IPS-18c (cell line): ENCODE data around the gene ZNF609.

Experiments used
- H3K4me3 ChIP-seq: 2 replicates; pipeline ENCODE4 v1.7.0; 2013; ENCODE audit warnings: low read depth, mild to moderate bottlenecking, low read length, moderate library complexity; ENCODE audit not compliant: insufficient read depth
- H3K9me3 ChIP-seq: one replicate; pipeline ENCODE4 v1.6.1; 2013; ENCODE audit warnings: mild to moderate bottlenecking, low read length, moderate library complexity; ENCODE audit not compliant: control insufficient read depth, insufficient read depth

ZNF609 gene

DNA sequence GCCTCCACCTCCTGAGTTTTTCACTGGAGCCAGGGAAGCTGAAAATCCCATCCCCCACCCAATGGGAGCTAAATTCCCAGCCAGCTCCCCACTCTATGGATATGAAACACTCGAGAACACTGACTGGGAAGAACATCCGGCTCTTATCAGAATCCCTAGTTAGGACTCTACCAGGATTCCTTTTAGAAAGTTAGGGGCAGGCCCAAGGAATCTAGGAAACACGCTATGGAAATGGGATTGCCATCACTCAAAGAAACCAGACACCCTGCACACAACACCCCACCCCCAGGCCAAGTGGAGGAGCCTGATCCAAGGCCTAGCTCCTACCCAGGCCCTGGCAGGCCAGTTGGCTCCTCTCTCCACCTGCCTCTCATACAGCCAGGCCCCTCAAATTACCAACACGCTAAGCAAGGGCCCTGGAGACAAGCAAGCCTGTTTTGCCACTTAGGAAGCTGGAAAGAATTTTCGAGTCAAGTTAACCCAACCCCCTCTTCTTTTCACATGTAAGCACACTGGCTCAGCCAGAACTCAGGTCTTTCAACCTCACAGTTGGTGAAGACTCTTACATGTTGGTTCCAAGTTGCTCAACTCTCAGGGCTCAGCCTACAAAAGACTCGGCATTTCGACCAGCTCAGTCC, 239.5 kb downstream of the ZNF609 start:
- Histone ChIP-seq H3K4me3 (peak overlapping the region; percentile 37), H3K9me3 (no peaks in the 10 kb centered on the region)

DNA sequence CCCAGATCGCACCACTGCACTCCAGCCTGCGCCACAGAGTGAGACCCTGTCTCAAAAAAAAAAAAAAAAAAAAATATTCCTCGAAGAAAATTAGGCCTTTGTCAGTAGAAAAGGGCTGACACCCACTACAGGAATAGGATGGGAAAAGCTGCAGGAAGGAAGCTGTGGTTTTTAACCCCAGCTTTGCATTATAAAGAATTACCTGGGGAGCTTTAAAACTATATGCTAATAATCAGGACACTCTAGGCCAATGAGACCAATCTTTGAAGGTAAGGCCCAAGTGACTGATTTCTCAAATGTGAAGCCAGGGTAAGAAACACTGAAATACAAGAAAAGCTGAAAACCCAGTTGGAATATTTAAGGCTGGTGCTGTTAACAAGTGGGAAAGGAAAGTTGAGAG, 240.7 kb downstream of the ZNF609 start:
- Histone ChIP-seq H3K9me3 (no peaks in the 10 kb centered on the region), H3K4me3 (peak overlapping the region; percentile 86)

DNA sequence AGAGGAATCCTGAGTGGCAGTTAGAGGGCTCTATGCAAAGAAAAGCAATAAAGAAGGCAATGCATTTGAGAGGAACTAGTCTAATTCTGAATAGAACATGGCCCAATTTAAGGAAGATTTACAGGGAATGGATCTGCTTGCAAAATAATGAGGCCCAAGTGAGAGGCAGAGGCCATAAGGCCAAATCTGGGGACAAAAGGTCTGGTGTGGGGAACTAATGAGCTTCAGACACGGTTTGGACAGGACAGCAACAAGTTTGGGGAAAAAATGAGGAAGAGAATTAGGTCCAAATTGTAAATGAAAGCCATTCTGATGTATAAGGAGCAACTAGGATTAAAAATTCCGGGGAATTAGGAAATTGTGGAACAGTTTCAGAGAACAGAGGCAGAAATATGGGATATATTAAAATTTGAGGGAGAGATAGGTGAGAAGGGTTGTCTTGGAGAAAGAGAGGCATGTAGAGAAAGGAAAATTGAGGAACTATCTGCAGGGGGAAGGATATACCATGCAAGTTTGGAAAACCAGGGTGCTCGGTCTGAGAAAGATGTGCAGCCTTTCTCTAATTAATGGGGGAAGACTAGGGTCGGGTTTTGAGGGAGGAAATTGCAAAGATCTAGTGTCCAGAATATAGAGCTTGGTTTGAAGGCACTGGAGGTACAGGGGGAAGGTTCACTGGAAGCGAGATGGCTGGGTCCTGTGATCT, 241.3 kb downstream of the ZNF609 start:
- Histone ChIP-seq H3K4me3 (peak overlapping the region; percentile 86), H3K9me3 (no peaks in the 10 kb centered on the region)

DNA sequence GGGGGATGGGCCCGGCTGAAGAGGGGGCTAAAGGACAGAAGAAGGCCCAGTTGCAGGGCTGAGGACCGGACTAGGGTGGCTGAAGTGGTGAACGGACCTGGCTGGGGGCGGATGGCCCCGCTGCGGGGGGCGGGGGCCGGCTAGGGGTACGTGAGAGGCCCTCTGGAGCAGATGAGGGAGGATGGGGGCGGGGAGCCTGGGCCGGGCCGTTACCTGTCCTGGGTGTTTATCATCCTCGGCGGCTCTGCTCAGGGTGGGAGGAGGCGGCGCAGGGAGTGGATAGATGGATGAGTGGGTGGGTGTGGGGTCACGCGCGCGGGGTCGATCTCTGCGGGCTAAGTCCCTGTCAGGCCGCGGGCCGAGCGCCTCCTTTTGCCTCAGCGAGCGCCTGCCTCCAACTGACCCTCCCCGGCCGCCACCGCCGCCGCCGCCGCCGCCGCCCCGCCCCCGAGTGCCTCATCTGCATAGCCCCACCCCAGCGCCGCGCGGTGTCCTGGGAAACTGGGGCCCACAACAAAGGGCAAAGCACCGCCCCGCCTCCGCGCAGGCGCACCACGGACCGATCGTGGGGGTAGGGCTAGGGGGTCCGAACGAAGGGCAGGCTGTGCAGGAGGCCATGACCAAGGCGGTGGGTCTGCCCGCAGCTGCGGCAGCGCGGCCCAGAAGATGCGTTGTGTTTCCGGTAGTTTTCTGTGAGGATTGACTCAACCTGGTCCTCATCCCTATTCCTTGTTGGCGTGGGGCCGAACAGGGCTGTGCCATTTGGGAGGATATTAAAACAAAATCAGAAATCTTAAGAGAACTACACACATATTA, 242.6 kb downstream of the ZNF609 start:
- Histone ChIP-seq H3K4me3 (peak overlapping the region; percentile 86), H3K9me3 (no peaks in the 10 kb centered on the region)

DNA sequence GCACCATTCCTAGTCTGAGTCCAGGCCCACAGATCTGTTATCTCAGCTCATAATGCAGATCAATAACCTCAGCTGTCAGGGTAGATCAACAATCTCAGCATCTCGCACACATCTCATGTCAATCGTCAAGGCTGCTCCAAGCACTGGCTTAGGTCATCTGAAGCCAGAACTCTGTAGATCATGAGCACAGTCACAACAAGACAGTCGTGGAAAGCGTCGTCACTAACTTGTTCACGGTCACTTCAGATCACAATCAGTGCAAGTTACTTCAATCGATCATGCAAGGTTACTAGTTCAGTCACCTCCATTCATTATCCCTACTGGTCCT, 243.2 kb downstream of the ZNF609 start:
- Histone ChIP-seq H3K4me3 (no peak overlapping the region; the same call in 1 of the 2 replicates), H3K9me3 (no peaks in the 10 kb centered on the region)

DNA sequence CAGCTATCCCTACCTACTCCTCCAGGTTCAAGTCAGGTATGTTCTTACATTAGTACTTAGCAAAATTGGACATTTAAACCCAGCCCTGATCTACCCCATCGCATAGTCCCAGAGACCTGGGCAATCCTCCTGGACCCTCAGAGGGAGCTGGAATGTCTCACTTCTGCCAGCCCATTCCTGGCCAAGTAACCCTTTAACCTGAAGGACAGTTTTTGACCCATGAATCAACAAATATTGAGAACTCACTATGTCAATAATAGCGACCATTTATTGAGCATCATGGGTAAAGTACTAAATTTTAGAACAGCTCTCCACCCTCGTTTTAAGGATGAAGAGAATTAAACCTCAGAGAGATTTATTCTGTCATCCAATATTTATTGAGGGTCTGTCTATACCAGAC, 244.6 kb downstream of the ZNF609 start:
- Histone ChIP-seq H3K9me3 (no peaks in the 10 kb centered on the region), H3K4me3 (no peak overlapping the region)

DNA sequence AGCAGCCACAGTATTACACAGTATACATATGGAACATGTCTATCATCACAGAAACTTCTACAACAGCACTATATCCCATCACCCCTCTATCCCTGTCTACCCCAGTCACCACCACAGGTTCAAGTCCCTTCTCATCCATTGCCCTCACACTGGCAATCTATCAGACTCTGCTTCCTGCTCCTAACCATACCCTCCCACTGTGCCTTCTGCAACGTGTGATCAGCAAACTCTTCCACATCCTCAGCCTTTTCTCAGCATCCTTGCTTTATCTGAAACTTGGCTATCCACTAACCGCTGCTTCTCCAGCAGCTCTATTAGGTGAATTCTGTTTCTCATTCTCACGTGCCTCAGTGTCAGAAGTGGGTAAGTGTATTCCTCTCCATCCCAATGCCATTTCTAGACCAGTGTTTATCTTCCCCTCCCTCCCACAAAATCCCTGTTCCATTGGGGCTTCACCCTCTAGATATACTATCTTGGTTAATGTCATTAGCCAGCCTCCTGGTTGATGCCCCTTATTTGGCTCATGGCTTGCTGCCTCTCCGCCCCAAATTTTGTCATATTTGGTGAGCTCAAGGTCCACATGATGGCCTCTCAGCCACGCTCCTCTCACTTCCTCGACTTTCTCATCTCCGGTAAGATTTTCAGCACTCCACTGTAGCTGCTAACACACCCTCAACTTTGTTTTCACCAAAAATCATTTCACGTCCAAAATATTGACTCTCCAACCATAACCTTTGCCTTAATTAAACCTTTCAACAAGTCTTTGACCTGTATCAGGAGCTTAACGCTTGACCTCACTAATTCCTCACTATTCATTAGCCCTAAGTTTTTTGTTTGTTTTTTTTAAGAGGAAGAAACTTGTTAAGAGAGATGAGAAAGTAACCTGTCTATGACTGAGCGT, 245.9 kb downstream of the ZNF609 start:
- no peaks in the 10 kb centered on the region for H3K9me3 ChIP-seq
- H3K4me3 ChIP-seq: no peak overlapping the region

DNA sequence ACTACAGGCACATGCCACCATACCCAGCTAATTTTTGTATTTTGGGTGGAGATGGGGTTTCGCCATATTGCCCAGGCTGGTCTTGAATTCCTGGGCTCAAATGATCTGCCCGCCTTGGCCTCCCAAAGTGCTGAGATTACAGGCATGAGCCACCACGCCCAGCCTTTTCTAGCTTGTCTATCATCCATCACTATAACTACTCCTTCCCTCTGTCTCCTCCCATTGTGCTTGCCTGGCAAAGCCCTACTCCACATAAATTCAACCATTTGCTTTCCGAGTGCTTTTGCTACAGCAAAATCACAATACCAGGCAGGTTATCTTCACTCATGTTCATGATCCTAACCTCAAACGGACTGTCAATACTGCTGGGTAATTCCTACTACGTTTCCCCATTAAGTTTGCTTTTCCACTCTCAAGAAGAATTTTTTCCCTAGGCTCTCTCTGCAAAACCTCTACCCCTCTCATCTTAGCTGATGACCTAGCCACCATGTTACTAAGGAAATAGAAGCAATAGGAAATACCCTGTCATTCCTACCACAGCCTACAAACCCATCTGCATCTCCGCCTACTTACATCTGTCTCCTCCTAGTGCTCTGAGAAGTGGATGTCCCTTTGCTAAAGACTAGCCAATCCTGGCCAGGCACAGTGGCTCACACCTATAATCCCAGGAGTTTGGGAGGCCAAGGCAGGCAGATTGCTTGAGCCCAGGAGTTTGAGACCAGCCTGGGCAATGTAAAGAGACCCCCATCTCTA, 250.5 kb downstream of the ZNF609 start:
- Histone ChIP-seq H3K9me3 (no peaks in the 10 kb centered on the region), H3K4me3 (no peak overlapping the region)

DNA sequence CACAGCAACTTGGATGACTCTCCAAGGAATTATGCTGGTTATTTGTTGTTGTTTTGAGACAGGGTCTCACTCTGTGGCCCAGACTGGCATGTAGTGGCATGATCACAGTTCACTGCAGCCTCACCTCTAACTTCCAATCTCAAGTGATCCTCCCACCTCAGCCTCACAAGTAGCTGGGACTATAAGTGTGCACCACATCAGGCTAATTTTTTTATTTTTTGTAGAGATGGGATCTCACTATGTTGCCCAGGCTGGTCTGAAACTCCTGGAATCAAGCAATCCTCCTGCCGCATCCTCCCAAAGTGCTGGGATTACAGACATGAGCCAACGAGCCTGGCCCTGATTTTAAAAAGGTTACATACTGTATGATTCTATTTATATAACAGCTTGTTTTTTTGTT, 252.0 kb downstream of the ZNF609 start:
- Histone ChIP-seq H3K4me3 (no peak overlapping the region), H3K9me3 (no peaks in the 10 kb centered on the region)

DNA sequence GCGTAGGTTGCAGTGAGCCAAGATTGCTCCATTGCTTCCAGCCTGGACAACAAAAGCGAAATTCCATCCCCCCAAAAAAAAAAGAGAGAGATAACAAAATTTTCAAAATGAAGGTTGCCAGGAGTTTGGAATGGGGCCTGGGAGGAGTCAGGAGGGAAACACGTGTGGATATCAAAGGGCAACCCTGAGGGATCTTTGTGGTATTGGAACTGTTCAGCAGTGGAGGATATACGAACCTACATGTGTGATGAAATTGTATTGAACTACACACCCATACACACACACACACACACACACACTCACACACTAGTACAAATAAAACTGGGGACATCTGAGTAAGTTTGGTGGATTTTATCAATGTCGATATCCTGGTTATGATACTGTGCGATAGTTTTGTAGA, 253.2 kb downstream of the ZNF609 start:
- Histone ChIP-seq H3K4me3 (no peak overlapping the region), H3K9me3 (no peaks in the 10 kb centered on the region)

DNA sequence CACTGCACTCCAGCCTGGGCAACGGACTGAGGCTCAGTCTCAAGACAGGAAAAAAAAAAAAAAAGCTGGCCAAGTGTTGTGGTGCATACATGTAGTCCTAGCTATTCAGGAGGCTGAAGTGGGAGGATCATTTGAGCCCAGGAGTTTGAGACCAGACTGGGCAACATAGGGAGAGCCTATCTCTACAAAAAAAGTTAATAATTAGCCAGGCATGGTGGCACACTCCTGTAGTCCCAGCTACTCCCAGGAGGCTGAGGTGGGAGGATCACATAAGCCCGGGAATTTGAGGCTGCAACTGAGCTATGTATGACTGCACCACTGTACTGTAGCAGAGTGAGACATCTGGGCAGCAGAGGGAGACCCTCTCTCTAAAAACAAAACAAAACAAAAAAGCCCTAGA, 256.1 kb downstream of the ZNF609 start:
- no peak overlapping the region for H3K4me3 ChIP-seq
- H3K9me3 ChIP-seq: no peaks in the 10 kb centered on the region

DNA sequence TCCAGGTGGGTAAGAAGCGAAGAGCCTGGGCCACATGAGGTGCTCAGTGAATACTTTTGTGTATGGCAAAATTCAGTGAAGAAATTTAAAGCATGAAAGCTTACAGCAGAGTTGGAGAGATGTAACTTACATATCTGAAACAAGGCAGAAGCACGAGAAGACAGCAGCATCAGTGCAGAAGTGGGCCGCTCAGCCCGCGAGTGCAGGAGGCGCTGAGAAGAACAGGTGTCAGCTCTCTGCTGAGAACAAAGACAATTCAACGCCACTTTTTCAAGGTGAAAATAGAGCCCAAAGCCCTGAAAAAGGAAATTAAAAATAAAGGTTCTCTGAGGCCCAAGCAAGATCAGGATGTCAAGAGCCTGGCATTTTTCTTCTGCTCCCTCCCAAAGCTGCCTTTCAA, 256.8 kb downstream of the ZNF609 start:
- Histone ChIP-seq H3K4me3 (no peak overlapping the region), H3K9me3 (no peaks in the 10 kb centered on the region)

DNA sequence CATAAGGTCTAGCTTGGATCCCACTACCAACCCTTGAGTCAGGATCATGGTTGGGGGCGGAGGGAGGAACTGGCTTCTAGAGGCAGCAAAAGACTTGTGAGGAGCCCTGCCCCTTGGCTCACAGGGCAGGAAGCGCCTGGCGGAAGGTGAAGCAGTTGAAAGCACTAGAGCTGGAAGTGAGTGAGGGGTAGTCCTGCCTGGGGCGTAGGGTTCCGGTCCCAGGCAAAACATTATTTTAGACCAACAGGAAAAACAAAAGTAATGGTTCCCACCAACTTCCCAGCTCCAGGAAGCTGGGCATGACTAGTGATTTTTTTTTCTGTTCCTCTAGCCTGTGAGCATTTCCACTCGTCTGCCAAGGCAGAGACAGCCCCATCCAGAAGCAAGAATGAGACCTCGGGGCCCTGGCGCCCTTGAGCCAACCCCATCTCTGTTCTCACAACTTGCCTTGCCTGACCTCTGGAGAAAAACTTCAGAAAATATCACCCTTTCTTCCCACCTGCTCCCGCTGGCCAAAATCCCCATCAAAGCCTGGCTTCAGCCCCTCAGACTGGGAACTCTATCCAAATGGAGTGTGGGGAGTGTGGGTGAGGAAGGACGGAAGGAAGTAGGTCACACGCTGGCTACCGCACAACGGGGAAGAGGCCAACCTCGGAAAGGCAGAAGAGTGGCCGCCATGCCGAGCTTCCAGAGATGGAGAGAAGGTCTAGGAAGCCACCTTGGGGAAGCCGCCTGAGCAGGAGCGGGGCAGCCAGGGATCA, 257.5 kb downstream of the ZNF609 start:
- Histone ChIP-seq H3K9me3 (no peaks in the 10 kb centered on the region), H3K4me3 (no peak overlapping the region)

DNA sequence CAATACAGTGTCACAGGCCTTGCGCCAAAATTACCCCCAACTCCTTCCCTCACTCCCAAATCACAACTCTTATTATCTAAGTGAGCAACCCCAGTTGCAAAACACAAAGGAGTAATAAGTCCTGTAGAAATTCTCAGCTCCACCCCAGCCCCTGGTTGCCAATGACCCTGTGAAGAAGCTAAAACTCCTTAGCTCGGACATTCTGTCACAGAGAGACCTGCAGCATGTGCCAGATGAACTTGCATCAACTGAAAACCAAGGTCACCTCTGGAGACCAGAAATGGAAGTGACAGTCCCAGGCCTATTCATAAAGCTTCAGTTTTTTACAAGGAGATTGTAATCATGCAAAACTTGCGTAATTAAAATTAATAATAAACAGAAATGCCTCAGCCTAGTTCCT, 259.8 kb downstream of the ZNF609 start:
- H3K9me3 ChIP-seq: no peaks in the 10 kb centered on the region
- no peak overlapping the region for H3K4me3 ChIP-seq

DNA sequence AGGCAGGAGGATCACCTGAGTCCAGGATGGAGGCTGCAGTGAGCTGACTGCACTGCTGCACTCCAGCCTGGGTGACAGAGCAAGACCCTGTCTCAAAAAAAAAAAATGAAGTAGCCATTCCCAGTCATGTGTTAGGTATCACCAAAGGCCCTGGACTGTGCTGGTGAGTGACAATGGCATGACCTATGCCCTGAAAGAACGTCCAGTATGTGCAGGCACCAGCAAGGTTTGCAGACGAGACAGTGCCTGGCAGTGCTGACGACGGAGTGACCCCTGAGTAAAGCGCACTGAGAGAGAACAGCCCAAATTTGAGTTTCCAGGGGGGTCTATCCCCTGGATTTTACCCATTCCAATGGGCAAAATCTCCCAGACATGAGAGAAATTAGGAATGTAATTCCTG, 269.8 kb downstream of the ZNF609 start:
- H3K9me3 ChIP-seq: no peaks in the 10 kb centered on the region
- H3K4me3 ChIP-seq: no peak overlapping the region
